ENCODE results near the gene DUSP22.

DUSP22 gene

DNA sequence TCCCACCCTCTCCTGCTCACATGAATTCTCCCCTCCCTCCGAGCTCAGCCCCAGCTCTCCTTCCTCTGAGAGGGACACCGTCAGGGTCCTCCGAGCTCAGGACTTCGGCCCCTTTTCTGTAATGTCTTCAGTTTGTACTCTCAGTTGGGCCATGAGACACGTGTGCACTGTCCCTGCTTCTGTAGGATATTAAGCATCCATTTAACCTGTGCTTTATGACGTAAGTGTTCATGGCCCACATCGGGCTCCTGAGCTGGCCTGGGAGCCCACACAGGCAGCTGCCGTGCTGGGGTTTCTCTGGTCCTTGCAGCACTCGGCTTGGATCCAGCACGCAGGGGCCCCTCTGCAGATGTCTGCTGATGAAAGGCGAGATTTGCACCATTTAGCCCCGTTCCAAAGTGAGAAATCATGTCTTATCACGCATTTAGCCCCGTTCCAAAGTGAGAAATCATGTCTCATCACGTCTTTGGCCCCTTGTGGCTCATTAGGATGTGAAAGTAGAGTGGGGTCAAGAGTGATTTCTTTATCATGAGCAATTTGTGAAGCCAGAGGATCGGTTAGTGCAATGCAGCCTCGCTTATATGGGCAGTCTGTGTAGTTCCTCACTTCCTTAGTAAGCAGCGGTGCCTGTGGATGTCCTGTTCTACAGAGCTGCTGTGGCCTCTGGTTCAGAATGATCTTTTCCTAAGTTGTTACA is 25.3 kb downstream of the DUSP22 start:
- peak; percentile 94 for DNase-seq (ENCODE audit: low read depth)
- H3K4me3 ChIP-seq (ENCODE audit: low read depth, low read length) = peak overlapping the region; percentile 5
- TF ChIP-seq, protein P1, sequence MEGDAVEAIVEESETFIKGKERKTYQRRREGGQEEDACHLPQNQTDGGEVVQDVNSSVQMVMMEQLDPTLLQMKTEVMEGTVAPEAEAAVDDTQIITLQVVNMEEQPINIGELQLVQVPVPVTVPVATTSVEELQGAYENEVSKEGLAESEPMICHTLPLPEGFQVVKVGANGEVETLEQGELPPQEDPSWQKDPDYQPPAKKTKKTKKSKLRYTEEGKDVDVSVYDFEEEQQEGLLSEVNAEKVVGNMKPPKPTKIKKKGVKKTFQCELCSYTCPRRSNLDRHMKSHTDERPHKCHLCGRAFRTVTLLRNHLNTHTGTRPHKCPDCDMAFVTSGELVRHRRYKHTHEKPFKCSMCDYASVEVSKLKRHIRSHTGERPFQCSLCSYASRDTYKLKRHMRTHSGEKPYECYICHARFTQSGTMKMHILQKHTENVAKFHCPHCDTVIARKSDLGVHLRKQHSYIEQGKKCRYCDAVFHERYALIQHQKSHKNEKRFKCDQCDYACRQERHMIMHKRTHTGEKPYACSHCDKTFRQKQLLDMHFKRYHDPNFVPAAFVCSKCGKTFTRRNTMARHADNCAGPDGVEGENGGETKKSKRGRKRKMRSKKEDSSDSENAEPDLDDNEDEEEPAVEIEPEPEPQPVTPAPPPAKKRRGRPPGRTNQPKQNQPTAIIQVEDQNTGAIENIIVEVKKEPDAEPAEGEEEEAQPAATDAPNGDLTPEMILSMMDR (IDR thresholded peaks at IDR 0.05; ENCODE audit: insufficient read depth, low read depth, low read length, missing control alignments) = no peak

DNA sequence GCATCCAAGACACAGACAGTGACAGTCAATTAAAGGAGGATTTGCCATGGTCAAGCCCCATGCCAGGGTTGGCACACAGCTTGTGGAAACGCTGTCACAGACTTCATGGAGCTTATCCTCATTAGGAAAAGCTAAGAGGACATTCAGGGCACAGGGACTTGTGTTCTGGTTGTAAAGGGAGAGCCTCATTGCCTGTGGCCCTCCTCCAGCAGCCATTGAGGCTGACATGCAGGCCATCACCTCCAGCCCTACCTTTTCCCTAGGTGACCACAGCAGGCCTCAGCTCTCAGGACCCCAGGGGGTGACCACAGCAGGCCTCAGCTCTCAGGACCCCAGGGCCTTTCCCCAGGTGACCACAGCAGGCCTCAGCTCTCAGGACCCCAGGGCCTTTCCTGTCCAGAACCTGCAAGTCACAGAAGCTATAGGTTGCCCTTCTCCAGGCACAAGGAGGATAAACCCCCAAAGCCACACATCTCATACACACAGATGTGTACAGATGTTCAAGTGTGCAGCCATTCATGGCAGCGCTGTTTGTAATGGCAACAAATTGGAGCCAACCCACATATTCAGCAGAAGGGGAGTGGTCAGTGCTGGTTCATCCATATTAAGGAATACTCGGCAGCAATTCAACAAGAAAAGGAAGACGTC is 26.1 kb downstream of the DUSP22 start:
- TF ChIP-seq, protein P1 (IDR thresholded peaks at IDR 0.05; ENCODE audit: insufficient read depth, low read depth, low read length, missing control alignments) = no peak
- peak; percentile 59 for DNase-seq (ENCODE audit: low read depth)
- H3K4me3 ChIP-seq (ENCODE audit: low read depth, low read length) = peak overlapping the region; percentile 1

DNA sequence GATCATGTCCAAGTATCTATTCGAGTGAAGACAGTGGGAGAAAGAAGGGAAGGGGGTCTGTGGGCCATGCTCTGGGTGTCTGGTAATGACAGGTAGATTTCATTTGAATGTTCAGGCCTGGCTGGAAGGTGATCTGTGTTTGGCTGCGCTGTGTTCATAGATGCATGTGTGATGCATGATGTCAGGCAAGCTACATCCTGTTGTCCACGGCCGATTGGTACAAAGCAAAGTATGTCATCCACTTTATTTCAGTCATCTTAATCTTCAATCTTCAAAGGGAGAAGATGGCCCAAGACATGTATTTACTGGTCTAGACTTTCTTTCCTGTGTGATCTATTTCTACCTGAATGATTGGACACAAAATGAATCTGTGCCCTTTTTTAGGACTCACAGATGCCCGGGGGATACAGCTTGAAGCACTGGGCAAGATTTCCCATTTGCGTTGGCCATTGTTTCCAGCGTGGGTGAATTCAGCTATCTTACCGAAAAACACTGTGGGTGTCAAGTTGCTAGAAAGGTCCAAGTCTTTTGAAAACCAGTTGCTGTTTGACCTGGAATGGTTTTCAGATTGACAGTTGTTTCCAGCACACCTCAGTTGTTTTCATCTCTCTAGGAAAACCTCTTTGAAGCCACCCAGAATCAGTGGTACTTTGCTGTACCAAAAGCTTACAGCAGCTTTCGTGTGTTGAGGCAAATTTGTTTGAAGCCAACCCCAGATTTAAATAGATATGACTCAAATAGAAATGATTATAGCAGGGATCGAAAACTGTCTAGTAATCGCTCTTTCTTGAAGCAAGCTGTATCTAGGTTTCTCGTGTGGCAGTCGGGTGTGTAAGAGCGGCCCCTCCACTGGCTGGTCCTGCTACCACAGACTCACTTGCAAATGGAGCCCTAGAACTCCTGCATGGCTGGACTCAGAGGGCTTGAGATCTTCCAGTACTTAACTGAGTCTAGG is 27.2 kb downstream of the DUSP22 start:
- TF ChIP-seq, protein P1 (IDR thresholded peaks at IDR 0.05; ENCODE audit: insufficient read depth, low read depth, low read length, missing control alignments) = no peak
- peak overlapping the region; percentile 46 for H3K4me3 ChIP-seq (ENCODE audit: low read depth, low read length)
- peak; percentile 95 for DNase-seq (ENCODE audit: low read depth)

DNA sequence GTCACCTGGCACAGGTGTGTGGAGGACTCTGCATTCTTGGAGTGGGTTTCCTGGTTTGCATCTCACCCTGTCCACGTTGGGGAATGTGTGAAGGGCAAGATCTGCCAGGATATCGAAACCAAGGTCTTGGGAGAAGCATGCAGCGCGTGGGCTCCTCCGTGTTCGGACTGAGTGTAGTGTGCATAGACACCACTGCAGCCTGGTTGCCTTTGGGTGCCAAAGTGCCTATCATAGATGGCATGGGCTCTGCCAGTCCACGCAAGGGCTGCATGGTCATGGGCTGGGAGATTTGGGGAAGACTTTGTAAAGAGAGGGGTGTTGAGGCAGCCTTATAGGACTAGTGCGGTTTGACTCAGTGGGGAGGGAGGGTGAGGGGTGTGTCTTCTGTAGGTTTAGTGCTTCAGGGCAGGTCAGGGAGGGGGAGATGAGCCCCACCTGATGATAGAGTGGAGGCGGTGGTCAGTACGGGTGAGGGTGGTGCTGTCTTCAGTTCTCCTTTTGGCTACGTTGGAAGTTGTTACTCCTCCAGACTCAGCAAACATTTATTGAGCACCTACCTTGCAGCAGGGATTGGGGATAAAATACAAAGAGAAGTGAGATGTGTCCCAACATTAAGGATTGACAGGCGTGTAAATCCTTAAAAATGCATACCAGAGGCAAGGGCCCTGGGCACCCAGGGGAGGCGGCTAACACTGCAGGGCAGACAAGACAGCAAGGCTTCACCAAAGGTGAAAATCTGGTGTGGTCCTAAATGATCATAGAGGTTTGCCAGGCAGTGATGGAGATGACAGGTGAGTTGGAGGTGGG is 28.3 kb downstream of the DUSP22 start:
- peak; percentile 76 for DNase-seq (ENCODE audit: low read depth)
- H3K4me3 ChIP-seq (ENCODE audit: low read depth, low read length) = peak overlapping the region; percentile 46
- TF ChIP-seq, protein P1 (IDR thresholded peaks at IDR 0.05; ENCODE audit: insufficient read depth, low read depth, low read length, missing control alignments) = no peak

- peak overlapping the region; percentile 46 for H3K4me3 ChIP-seq (ENCODE audit: low read depth, low read length)
- no peak for DNase-seq (ENCODE audit: low read depth)
- TF ChIP-seq, protein P1 (IDR thresholded peaks at IDR 0.05; ENCODE audit: insufficient read depth, low read depth, low read length, missing control alignments) = no peak
Observed at GRCh38 chr6:321158-321438, 28.8 kb downstream of the DUSP22 start.

DNA sequence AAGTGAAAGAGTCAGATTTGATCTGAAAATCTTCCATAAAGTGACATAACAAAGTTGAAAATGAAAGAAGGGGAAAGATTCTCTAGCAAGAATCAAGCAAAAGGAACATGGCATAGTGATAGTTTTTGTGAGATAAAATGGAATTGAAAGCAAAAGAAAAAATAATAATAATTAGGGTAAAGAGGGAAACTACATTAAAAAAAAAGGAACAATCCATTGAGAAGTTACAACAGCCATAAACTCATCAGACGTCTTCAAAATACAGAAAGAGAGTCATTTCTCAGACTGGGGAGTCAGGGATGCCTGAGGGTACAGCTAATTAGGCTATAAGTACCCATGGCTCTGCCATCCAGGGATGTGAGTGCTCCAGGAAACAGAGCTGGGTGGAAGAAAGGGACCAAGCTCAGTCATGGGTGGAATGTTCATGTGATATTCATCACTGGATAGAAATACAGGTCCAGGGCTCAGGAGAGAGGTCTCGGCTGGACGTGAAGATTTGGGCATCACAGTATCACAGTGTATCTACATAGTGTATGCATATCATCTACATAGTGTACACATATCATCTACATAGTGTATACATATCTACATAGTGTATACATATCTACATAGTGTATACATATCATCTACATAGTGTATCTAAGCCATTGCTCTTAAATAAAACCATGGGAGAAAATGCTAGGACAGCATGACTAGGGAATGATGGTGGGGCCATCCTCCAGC is 29.4 kb downstream of the DUSP22 start:
- peak overlapping the region; percentile 46 for H3K4me3 ChIP-seq (ENCODE audit: low read depth, low read length)
- TF ChIP-seq, protein P1 (IDR thresholded peaks at IDR 0.05; ENCODE audit: insufficient read depth, low read depth, low read length, missing control alignments) = no peak
- DNase-seq (ENCODE audit: low read depth) = no peak
